ENCODE measurements around the gene SIGLEC14.
A peak's percentile ranks its signal among the peaks of the same experiment; 100 is the strongest.

Gene SIGLEC14

GRCh38 chr19:51607920-51608562 is 38.6 kb downstream of the SIGLEC14 start:
- FAIRE-seq (no peak), DNase-seq (ENCODE audit: insufficient read length, low spot score) (no peak)

DNA sequence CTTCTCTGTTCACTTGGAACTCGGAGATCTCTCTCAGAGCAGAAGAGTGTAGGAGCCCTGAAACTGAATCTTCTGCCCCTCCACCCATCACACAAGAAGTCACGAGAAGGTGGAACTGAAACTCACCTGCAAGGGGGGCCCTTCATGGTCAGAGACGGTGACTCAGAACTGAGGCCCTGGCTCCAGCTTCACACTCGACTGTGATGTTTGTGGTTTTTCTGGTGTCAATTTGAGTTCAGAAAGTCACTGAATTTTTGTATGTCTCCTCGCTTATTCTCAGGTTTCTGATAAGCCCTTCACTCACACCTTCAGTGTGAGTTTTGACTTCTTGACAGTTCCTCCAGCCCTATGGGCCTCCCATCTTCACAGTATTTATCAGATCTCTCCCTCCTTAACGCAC is 39.5 kb downstream of the SIGLEC14 start:
- DNase-seq (ENCODE audit: insufficient read length, low spot score) (no peak), FAIRE-seq (no peak)
- TF ChIP-seq CTCF (IDR thresholded peaks at IDR 0.05; ENCODE audit: insufficient read depth, missing control alignments), result no peak

More at GRCh38 chr19:51607920-51608562, 38.6 kb downstream of the SIGLEC14 start:
- TF ChIP-seq CTCF (IDR thresholded peaks at IDR 0.05; ENCODE audit: insufficient read depth, missing control alignments), result peak; percentile 52

DNA sequence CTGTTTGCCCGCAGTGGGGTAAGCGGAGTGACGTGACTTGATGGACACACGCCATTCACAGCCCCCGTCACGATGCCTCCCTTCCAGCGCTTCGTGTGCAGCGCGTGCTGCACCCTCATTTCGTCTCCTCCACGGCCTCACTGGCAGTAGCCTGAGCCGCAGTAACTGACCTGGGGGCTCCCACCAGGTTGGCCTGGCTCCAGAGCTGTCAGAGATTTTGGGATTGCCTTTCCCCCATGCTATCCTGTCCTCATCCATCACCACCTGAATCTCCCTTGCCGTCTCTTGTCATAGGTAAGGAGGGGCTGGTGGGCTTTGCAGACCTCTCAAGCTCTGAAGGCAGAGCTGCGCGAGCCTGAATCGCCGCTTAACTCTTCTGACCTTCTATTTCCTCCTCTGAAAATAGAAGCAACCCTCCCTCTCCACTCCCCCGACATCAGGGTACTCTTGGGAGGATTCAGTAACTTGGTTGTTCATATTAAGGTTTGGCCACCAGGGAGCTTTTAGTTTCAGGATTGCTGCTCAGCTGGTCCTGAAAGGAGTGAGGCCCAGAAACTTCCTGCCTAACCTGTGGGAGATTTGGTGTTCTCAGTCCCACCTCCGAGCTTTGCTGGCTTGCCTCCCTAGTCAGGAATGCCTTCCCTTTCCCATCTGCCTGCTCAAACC is 44.3 kb downstream of the SIGLEC14 start:
- TF ChIP-seq CTCF (IDR thresholded peaks at IDR 0.05; ENCODE audit: insufficient read depth, missing control alignments), result no peak
- no peak for FAIRE-seq
- no peak for DNase-seq (ENCODE audit: insufficient read length, low spot score)

DNA sequence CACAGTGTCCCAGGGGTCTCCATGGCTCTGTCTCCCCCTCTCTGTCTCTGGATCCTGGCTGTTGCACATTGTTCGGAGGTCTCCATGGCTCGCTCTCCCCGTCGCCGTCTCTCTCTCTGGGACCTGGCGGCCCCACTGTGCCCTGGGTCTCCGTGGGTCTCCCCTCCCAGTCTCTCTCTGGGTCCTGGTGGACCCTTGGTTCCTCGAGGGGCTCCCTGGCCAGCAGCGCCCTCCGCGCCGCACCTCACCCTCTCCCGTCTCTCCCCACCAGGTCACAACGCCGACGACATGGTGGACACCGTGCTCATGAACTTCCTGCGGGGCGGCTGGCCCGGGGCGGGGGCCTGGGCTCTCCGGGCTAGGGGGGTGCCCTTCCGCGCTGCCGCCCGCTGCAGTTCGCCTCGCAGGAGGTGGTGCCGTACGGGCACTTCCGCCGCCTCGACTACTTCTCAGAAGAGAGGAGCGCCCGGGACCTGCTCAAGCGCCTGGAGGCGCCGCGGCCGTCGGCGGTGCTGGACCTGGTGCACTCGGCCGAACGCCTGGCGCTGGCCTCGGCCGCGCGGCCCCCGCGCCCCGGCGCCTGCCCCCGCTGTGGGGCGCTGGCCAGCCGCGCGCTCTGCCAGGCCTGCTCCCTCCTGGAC is 45.6 kb downstream of the SIGLEC14 start:
- TF ChIP-seq CTCF (IDR thresholded peaks at IDR 0.05; ENCODE audit: insufficient read depth, missing control alignments), result no peak
- FAIRE-seq (no peak), DNase-seq (ENCODE audit: insufficient read length, low spot score) (no peak)

GRCh38 chr19:51599084-51599483 is 47.5 kb downstream of the SIGLEC14 start:
- FAIRE-seq (no peak), DNase-seq (ENCODE audit: insufficient read length, low spot score) (no peak)
- no peak for TF ChIP-seq CTCF (IDR thresholded peaks at IDR 0.05; ENCODE audit: insufficient read depth, missing control alignments)

DNA sequence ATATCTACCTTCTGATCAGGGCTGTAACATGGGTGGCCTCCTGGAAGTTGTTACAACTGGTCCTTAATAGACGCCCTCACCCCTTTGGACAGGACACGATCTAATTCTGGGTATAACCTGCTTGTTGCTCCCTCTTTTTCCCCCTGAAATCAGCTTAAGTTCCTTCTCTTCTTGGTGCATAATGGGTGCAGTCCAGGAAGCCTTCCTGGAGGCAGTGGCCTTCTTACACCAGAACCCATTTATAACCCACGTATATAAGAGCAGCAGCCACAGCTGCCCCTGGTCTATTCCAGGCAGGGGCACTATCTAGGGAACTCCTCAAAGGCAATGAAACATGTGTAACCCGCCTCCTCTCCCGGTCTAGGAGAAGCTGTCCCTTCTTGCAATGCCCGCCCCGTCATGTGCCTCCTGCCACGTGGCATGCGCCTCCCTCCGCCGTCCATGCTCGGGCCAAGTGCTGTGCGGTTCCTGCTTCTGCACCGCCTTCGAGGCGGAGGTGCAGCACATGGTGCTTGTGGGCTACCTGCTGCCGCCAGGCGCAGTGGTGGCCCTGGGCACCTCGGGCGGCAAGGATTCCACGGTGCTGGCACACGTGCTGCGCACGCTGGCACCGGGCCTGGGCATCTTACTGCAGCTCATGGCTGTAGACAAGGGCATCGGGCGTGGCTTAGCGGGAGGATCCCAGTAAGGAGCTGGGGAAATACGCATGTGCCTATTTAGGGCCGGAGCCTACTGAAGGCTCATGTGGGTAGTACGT is 48.3 kb downstream of the SIGLEC14 start:
- TF ChIP-seq CTCF (IDR thresholded peaks at IDR 0.05; ENCODE audit: insufficient read depth, missing control alignments), result no peak
- no peak for FAIRE-seq
- no peak for DNase-seq (ENCODE audit: insufficient read length, low spot score)

Data from D721Med (cell line).